SK-N-MC (cell line): ENCODE data around the gene STK17B.

Experiments used
- EZH2 ChIP-seq: fragments of 200-600 bp; sonication (generic); IDR thresholded peaks from one replicate; pipeline ENCODE4 v1.6.1; 2017; ENCODE audit warnings: antibody characterized with exemption
- FOXP2 ChIP-seq: optimal IDR thresholded peaks from 2 replicates; pipeline ENCODE3; 2011; ENCODE audit warnings: mild to moderate bottlenecking, moderate library complexity; ENCODE audit not compliant: insufficient read depth; ENCODE audit errors: extremely low read length, control extremely low read depth
- POLR2AphosphoS5 ChIP-seq: IDR thresholded peaks from 2 replicates; pipeline ENCODE4 v1.6.1; 2012; ENCODE audit warnings: mild to moderate bottlenecking, low read depth, low read length, borderline replicate concordance

- TF ChIP-seq POLR2AphosphoS5 (no peak), EZH2 (no peak), FOXP2 (no peak)
Observed at GRCh38 chr2:196125596-196125995, 45.8 kb downstream of the STK17B start.
